Measurements from ENCODE around the gene WDFY4. TPM values are rescaled to one million over a fixed set of nuclear protein-coding genes. Genes with fewer than 3 reads are reported as not detected.

The WDFY4 gene
- total and polyA plus RNA-seq, 4 donors, result 0.57 to 7.1 (median 2.0) TPM

DNA sequence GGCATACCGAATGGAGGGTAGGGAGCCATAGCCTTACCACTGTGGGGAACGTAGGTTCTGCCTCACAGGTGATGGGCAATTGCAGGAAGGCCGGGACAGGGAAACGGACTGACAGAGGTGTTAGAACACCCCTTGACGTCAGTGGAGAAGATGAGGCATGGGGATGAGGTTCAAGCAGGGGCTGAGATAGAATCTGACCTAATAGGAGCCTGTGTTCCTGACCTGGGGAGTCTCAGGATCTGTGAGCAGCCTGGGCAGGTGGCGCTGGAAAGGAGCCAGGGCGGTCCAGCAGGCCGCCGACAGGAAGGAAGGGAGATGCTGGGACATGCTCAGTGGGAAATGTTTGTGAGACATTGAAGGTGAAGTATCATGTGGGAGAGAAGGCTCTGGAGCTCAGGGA, 109.4 kb downstream of the WDFY4 start (continued):
- TF ChIP-seq, protein P1, sequence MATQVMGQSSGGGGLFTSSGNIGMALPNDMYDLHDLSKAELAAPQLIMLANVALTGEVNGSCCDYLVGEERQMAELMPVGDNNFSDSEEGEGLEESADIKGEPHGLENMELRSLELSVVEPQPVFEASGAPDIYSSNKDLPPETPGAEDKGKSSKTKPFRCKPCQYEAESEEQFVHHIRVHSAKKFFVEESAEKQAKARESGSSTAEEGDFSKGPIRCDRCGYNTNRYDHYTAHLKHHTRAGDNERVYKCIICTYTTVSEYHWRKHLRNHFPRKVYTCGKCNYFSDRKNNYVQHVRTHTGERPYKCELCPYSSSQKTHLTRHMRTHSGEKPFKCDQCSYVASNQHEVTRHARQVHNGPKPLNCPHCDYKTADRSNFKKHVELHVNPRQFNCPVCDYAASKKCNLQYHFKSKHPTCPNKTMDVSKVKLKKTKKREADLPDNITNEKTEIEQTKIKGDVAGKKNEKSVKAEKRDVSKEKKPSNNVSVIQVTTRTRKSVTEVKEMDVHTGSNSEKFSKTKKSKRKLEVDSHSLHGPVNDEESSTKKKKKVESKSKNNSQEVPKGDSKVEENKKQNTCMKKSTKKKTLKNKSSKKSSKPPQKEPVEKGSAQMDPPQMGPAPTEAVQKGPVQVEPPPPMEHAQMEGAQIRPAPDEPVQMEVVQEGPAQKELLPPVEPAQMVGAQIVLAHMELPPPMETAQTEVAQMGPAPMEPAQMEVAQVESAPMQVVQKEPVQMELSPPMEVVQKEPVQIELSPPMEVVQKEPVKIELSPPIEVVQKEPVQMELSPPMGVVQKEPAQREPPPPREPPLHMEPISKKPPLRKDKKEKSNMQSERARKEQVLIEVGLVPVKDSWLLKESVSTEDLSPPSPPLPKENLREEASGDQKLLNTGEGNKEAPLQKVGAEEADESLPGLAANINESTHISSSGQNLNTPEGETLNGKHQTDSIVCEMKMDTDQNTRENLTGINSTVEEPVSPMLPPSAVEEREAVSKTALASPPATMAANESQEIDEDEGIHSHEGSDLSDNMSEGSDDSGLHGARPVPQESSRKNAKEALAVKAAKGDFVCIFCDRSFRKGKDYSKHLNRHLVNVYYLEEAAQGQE (IDR thresholded peaks at IDR 0.05), result no peak
- TF ChIP-seq HNF4G (IDR thresholded peaks at IDR 0.05), result no peak

- H3K4me1 ChIP-seq (ENCODE audit: control insufficient read depth in 4 of 4, insufficient read depth in 4 of 4, low read length in 3 of 4), result no peaks in the 10 kb centered on the region
- 92% methylated on average over 2 of the region's 2 CpGs for WGBS
- H3K9ac ChIP-seq (ENCODE audit: low read depth in 1 of 2, low read length in 2 of 2), result no peak overlapping the region
- peak; percentile 14 for DNase-seq (ENCODE audit: low spot score)
- H3K27ac ChIP-seq (ENCODE audit: low read depth in 1 of 2, low read length in 2 of 2), result no peak overlapping the region
- H3K36me3 ChIP-seq (ENCODE audit: control insufficient read depth in 4 of 4, insufficient read depth in 3 of 4, low read depth in 1 of 4, low read length in 3 of 4), result no peaks in the 10 kb centered on the region
- H3K9me3 ChIP-seq (ENCODE audit: control insufficient read depth in 4 of 4, low read length in 3 of 4), result no peaks in the 10 kb centered on the region
- H3K4me3 ChIP-seq (ENCODE audit: low read depth in 1 of 3, low read length in 3 of 3), result no peak overlapping the region
- no peaks in the 10 kb centered on the region for H3K27me3 ChIP-seq (ENCODE audit: control insufficient read depth in 4 of 4, insufficient read depth in 4 of 4, low read length in 3 of 4)
- TF ChIP-seq, protein P2, sequence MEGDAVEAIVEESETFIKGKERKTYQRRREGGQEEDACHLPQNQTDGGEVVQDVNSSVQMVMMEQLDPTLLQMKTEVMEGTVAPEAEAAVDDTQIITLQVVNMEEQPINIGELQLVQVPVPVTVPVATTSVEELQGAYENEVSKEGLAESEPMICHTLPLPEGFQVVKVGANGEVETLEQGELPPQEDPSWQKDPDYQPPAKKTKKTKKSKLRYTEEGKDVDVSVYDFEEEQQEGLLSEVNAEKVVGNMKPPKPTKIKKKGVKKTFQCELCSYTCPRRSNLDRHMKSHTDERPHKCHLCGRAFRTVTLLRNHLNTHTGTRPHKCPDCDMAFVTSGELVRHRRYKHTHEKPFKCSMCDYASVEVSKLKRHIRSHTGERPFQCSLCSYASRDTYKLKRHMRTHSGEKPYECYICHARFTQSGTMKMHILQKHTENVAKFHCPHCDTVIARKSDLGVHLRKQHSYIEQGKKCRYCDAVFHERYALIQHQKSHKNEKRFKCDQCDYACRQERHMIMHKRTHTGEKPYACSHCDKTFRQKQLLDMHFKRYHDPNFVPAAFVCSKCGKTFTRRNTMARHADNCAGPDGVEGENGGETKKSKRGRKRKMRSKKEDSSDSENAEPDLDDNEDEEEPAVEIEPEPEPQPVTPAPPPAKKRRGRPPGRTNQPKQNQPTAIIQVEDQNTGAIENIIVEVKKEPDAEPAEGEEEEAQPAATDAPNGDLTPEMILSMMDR (IDR thresholded peaks at IDR 0.05; ENCODE audit: low read depth, low read length, missing input control), result no peak
- TF ChIP-seq YY1 (IDR thresholded peaks at IDR 0.05), result no peak
These were observed 112.1 kb downstream of the WDFY4 start for GRCh38 chr10:48796713-48797245.

DNA sequence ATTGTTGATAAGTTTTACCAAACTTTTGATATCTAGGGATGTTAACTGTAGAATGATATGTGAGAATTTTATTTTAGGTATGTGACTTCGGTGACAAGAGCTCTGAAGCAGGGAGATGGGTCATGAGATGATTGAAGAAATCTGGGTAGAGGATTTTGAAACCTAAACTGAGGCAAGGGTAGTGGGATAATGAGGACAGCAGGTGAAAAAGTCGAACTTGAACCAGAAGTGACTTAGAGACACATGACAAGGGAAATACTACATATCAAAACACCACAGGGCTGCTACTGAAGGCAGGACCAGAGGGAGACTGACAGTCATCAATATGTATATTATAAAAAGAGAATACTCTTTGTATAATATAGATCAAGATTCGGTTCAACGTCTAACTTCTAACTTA, 113.2 kb downstream of the WDFY4 start:
- DNase-seq (ENCODE audit: low spot score), result no peak
- TF ChIP-seq HNF4A (conservative IDR thresholded peaks at IDR 0.05) (no peak), ZBTB33 (IDR thresholded peaks at IDR 0.05) (no peak), FOXA2 (IDR thresholded peaks at IDR 0.05) (no peak), NR2F2 (IDR thresholded peaks at IDR 0.05) (no peak), SP1 (IDR thresholded peaks at IDR 0.05) (no peak), EGR1 (IDR thresholded peaks at IDR 0.05; ENCODE audit: low read depth in 2 of 2) (no peak), YY1 (IDR thresholded peaks at IDR 0.05) (no peak), TAF1 (conservative IDR thresholded peaks at IDR 0.05) (no peak), FOXA1 (IDR thresholded peaks at IDR 0.05) (no peak), RAD21 (IDR thresholded peaks at IDR 0.05) (no peak), JUND (IDR thresholded peaks at IDR 0.05) (no peak), RXRA (IDR thresholded peaks at IDR 0.05) (no peak), HNF4G (IDR thresholded peaks at IDR 0.05) (no peak)
- TF ChIP-seq, protein P2 (IDR thresholded peaks at IDR 0.05; ENCODE audit: low read depth, low read length, missing input control), result no peak
- TF ChIP-seq, protein P3, sequence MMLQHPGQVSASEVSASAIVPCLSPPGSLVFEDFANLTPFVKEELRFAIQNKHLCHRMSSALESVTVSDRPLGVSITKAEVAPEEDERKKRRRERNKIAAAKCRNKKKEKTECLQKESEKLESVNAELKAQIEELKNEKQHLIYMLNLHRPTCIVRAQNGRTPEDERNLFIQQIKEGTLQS (IDR thresholded peaks at IDR 0.05), result no peak
- TF ChIP-seq, protein P1 (IDR thresholded peaks at IDR 0.05), result no peak
- H3K36me3 ChIP-seq (ENCODE audit: control insufficient read depth in 4 of 4, insufficient read depth in 3 of 4, low read depth in 1 of 4, low read length in 3 of 4), result no peaks in the 10 kb centered on the region
- no peaks in the 10 kb centered on the region for H3K4me1 ChIP-seq (ENCODE audit: control insufficient read depth in 4 of 4, insufficient read depth in 4 of 4, low read length in 3 of 4)
- H3K9me3 ChIP-seq (ENCODE audit: control insufficient read depth in 4 of 4, low read length in 3 of 4), result no peaks in the 10 kb centered on the region
- H3K27me3 ChIP-seq (ENCODE audit: control insufficient read depth in 4 of 4, insufficient read depth in 4 of 4, low read length in 3 of 4), result no peaks in the 10 kb centered on the region
- no peak overlapping the region for H3K27ac ChIP-seq (ENCODE audit: low read depth in 1 of 2, low read length in 2 of 2)
- H3K4me3 ChIP-seq (ENCODE audit: low read depth in 1 of 3, low read length in 3 of 3), result no peak overlapping the region
- WGBS, result 77% methylated on average over 4 of the region's 4 CpGs
- H3K9ac ChIP-seq (ENCODE audit: low read depth in 1 of 2, low read length in 2 of 2), result no peak overlapping the region

Data from liver (tissue), 9 donors.